CD14-positive monocyte (primary cell): ENCODE measurements around the gene CSK. TPM values are rescaled to one million over a fixed set of nuclear protein-coding genes. Genes with fewer than 3 reads are reported as not detected.

Source experiments
- DNase-seq, 3 donors: peaks; one replicate each; pipeline ENCODE4 v3.0.0-alpha.2; 2011 to 2022
- H2AFZ ChIP-seq: 2 replicates; pipeline ENCODE4 v1.6.0; 2012; ENCODE audit warnings: mild to moderate bottlenecking, low read depth, low read length, inconsistent platforms; ENCODE audit not compliant: insufficient read depth, poor library complexity, severe bottlenecking
- H3K27ac ChIP-seq, 2 donors: 1 replicate in 1 of 2; 2 replicates in 1 of 2; pipeline ENCODE4 v1.5.1; 2012 to 2013; ENCODE audit warnings: low read length in 2 of 2, control low read depth in 1 of 2, inconsistent platforms in 1 of 2, low read depth in 1 of 2, mild to moderate bottlenecking in 1 of 2
- H3K27me3 ChIP-seq, 2 donors: one replicate each; pipeline versions ENCODE4 v1.6.0 to v1.6.1; 2011 to 2013; ENCODE audit warnings: low read length in 2 of 2; ENCODE audit not compliant: control insufficient read depth in 2 of 2, insufficient read depth in 2 of 2
- H3K36me3 ChIP-seq, 2 donors: replicated peaks in 1 of 2; 1 replicate in 1 of 2; 2 replicates in 1 of 2; pipeline versions ENCODE4 v1.5.1 to v1.6.1; 2012 to 2013; ENCODE audit warnings: low read length in 2 of 2, control low read depth in 1 of 2, inconsistent platforms in 1 of 2, mild to moderate bottlenecking in 1 of 2; ENCODE audit not compliant: insufficient read depth in 2 of 2, control insufficient read depth in 1 of 2
- H3K4me1 ChIP-seq, 2 donors: 1 replicate in 1 of 2; 2 replicates in 1 of 2; pipeline versions ENCODE4 v1.5.1 to v1.6.1; 2012 to 2013; ENCODE audit warnings: low read length in 2 of 2, control low read depth in 1 of 2, inconsistent platforms in 1 of 2, mild to moderate bottlenecking in 1 of 2, moderate library complexity in 1 of 2; ENCODE audit not compliant: insufficient read depth in 2 of 2, control insufficient read depth in 1 of 2
- H3K4me2 ChIP-seq: replicated peaks from 2 replicates; pipeline ENCODE3; 2012; ENCODE audit warnings: low read length, moderate library complexity, mild to moderate bottlenecking; ENCODE audit not compliant: poor library complexity, severe bottlenecking; ENCODE audit errors: extremely low read depth
- H3K4me3 ChIP-seq, 3 experiments: fragments of 200-600 bp in 1 of 3; sonication (generic) in 1 of 3; replicated peaks in 1 of 3; 1 replicate in 2 of 3; 2 replicates in 1 of 3; pipeline ENCODE4 v1.5.1; 2011 to 2013; ENCODE audit warnings: low read length in 3 of 3, mild to moderate bottlenecking in 3 of 3, control low read depth in 2 of 3, low read depth in 2 of 3, inconsistent platforms in 1 of 3, moderate library complexity in 1 of 3
- H3K79me2 ChIP-seq: 2 replicates; pipeline ENCODE4 v1.6.0; 2012; ENCODE audit warnings: mild to moderate bottlenecking, control low read depth, inconsistent platforms, low read length, moderate library complexity; ENCODE audit not compliant: insufficient read depth
- H3K9ac ChIP-seq: 2 replicates; pipeline ENCODE4 v1.6.0; 2017; ENCODE audit warnings: low read length, mild to moderate bottlenecking; ENCODE audit not compliant: insufficient read depth, poor library complexity, severe bottlenecking
- H3K9me3 ChIP-seq, 2 donors: replicated peaks in 1 of 2; 1 replicate in 1 of 2; 2 replicates in 1 of 2; pipeline versions ENCODE4 v1.5.1 to v1.6.1; 2012 to 2013; ENCODE audit warnings: low read length in 2 of 2, control low read depth in 1 of 2; ENCODE audit not compliant: control insufficient read depth in 1 of 2, insufficient read depth in 1 of 2
- H4K20me1 ChIP-seq: 2 replicates; pipeline ENCODE4 v1.6.0; 2012; ENCODE audit warnings: mild to moderate bottlenecking, low read length, control low read depth, moderate library complexity; ENCODE audit not compliant: insufficient read depth
- H3K27ac Mint-ChIP-seq, 7 donors: one replicate each; pipeline ENCODE4 v1.8.0; 2020; ENCODE audit warnings: mild to moderate bottlenecking in 7 of 7, mixed read lengths in 7 of 7, moderate library complexity in 6 of 7, inconsistent platforms in 2 of 7
- H3K27me3 Mint-ChIP-seq, 3 donors: one replicate each; pipeline ENCODE4 v1.8.0; 2021 to 2022; ENCODE audit warnings: low read depth in 3 of 3, mild to moderate bottlenecking in 3 of 3, mixed read lengths in 3 of 3, moderate library complexity in 3 of 3, inconsistent platforms in 1 of 3
- H3K36me3 Mint-ChIP-seq, 2 donors: one replicate each; pipeline ENCODE4 v1.8.0; 2020; ENCODE audit warnings: mixed read lengths in 2 of 2, inconsistent platforms in 1 of 2, mild to moderate bottlenecking in 1 of 2
- H3K4me1 Mint-ChIP-seq: one replicate; pipeline ENCODE4 v1.8.0; 2020; ENCODE audit warnings: mild to moderate bottlenecking, mixed read lengths
- H3K4me3 Mint-ChIP-seq, 2 donors: one replicate each; pipeline ENCODE4 v1.8.0; 2020; ENCODE audit warnings: mild to moderate bottlenecking in 2 of 2, mixed read lengths in 2 of 2, moderate library complexity in 1 of 2
- H3K9me3 Mint-ChIP-seq, 7 donors: one replicate each; pipeline ENCODE4 v1.8.0; 2020 to 2022; ENCODE audit warnings: mixed read lengths in 7 of 7, mild to moderate bottlenecking in 6 of 7, moderate library complexity in 6 of 7, inconsistent platforms in 2 of 7
- CTCF ChIP-seq: fragments of 200-600 bp; IDR thresholded peaks from one replicate; pipeline ENCODE4 v1.8.0; 2022; ENCODE audit warnings: antibody characterized with exemption, mild to moderate bottlenecking
- WGBS: methylation state at CpG from one replicate; pipeline ENCODE4 v1.1.5; 2013; ENCODE audit warnings: missing lambda C conversion rate; ENCODE audit not compliant: insufficient coverage; 5-methylcytosine and 5-hydroxymethylcytosine counted together
- intact Hi-C, 2 donors: fragments of 100-400 bp; cut with micrococcal nuclease; formaldehyde crosslinking; loops; one replicate each; pipeline versions ENCODE4 v1.15.0 to v1.15.1; 2023
- polyA plus RNA-seq, 3 donors: library from polyadenylated mRNA; depleted of rRNA in 1 of 3; unstranded in 2 of 3; stranded (reverse) in 1 of 3; fragments of 300-500 nt in 2 of 3; fragments of >200 nt in 1 of 3; fragmentation: Illumina TruSeq in 2 of 3; gene quantifications; 1 replicate in 2 of 3; 2 replicates in 1 of 3; pipeline ENCODE4 v1.2.3, GENCODE V29; 2012 to 2021

The CSK gene
- polyA plus RNA-seq, 3 donors, result 79.0 to 426 (median 106) TPM

GRCh38 chr15:74843445-74843828 lies 61.6 kb downstream of the CSK start:
- H3K36me3 ChIP-seq, result peaks cover 46 to 52% of the 10 kb centered on the region in 2 donors
- no peaks in the 10 kb centered on the region for H3K9me3 Mint-ChIP-seq
- H3K4me3 ChIP-seq, result peak overlapping the region; percentile 20 to 95 (median 25)
- H3K4me1 Mint-ChIP-seq, result peaks cover 37% of the 10 kb centered on the region
- 6% methylated on average over 13 of the region's 18 CpGs for WGBS
- peak overlapping the region; percentile 46 for H2AFZ ChIP-seq
- H3K4me3 Mint-ChIP-seq, result peak overlapping the region; percentile 64 to 71
- H3K4me1 ChIP-seq, result peaks cover 16 to 22% of the 10 kb centered on the region in 2 donors
- intact Hi-C loops, result loop anchor here (10.0 kb wide), 1 partner anchor 61 kb away; the partner anchor contains the start of gene FAM219B (in 2 of the 2)
- H3K27me3 ChIP-seq, result no peaks in the 10 kb centered on the region
- H3K36me3 Mint-ChIP-seq, result peaks cover 43 to 61% of the 10 kb centered on the region in 2 donors
- H3K27ac ChIP-seq, result peak overlapping the region in 1 of 2 donors; percentile 44
- no peak for TF ChIP-seq CTCF
- peaks cover 0 to 3% (median 0%) of the 10 kb centered on the region in 3 donors for H3K27me3 Mint-ChIP-seq
- DNase-seq, result no peak
- H4K20me1 ChIP-seq, result peaks cover 37% of the 10 kb centered on the region
- H3K27ac Mint-ChIP-seq, result peak overlapping the region; percentile 58 to 83 (median 78)
- H3K9me3 ChIP-seq, result no peaks in the 10 kb centered on the region
- H3K9ac ChIP-seq, result peak overlapping the region; percentile 78
- H3K79me2 ChIP-seq, result peaks cover 2% of the 10 kb centered on the region
- H3K4me2 ChIP-seq, result peak overlapping the region; percentile 97

- Histone ChIP-seq H3K79me2 (peaks cover 2% of the 10 kb centered on the region), H2AFZ (no peak overlapping the region), H3K4me2 (peak overlapping the region; percentile 97), H3K4me3 (peak overlapping the region in 1 of 3 experiments; percentile 95), H3K27me3 (no peaks in the 10 kb centered on the region), H3K27ac (peak overlapping the region in 1 of 2 donors; percentile 44), H3K9ac (peak overlapping the region; percentile 78), H3K4me1 (peaks cover 16 to 22% of the 10 kb centered on the region in 2 donors), H3K36me3 (peaks cover 47 to 52% of the 10 kb centered on the region in 2 donors), H3K9me3 (no peaks in the 10 kb centered on the region), H4K20me1 (peaks cover 39% of the 10 kb centered on the region)
- no peaks in the 10 kb centered on the region for H3K9me3 Mint-ChIP-seq
- 30% methylated on average over 2 of the region's 12 CpGs for WGBS
- DNase-seq, result no peak
- H3K4me3 Mint-ChIP-seq, result no peak overlapping the region
- H3K27ac Mint-ChIP-seq, result peak overlapping the region in 2 of 7 donors; percentile 58 to 83
- TF ChIP-seq CTCF, result no peak
- H3K27me3 Mint-ChIP-seq, result peaks cover 0 to 3% (median 0%) of the 10 kb centered on the region in 3 donors
- peaks cover 37% of the 10 kb centered on the region for H3K4me1 Mint-ChIP-seq
- H3K36me3 Mint-ChIP-seq, result peaks cover 44 to 62% of the 10 kb centered on the region in 2 donors
- intact Hi-C loops, result loop anchor here (10.0 kb wide), 1 partner anchor 61 kb away; the partner anchor contains the start of gene FAM219B (in 2 of the 2)
Observed at GRCh38 chr15:74843891-74844299, 62.0 kb downstream of the CSK start.
